ENCODE data around the gene F2.

F2 gene

GRCh38 chr11:46728659-46729040, 9.6 kb downstream of the F2 start:
- Histone ChIP-seq H3K4ac (ENCODE audit: low read length) (no peak overlapping the region), H3K79me1 (ENCODE audit: low read depth, low read length) (no peaks in the 10 kb centered on the region), H3K9me3 (replicated peaks in 1 of 2; ENCODE audit: control insufficient read depth in 2 of 2, insufficient read depth in 1 of 2, low read depth in 1 of 2, low read length in 2 of 2) (no peaks in the 10 kb centered on the region), H3K14ac (ENCODE audit: low read length) (no peak overlapping the region), H3K36me3 (replicated peaks in 1 of 2; ENCODE audit: control insufficient read depth in 2 of 2, insufficient read depth in 2 of 2, low read length in 2 of 2) (no peaks in the 10 kb centered on the region), H3K18ac (ENCODE audit: low read length) (no peak overlapping the region), H3K4me3 (ENCODE audit: low read length in 2 of 2) (no peak overlapping the region), H3K27me3 (ENCODE audit: control insufficient read depth in 3 of 3, insufficient read depth in 3 of 3, low read depth in 1 of 3, low read length in 3 of 3) (no peaks in the 10 kb centered on the region), H2BK5ac (ENCODE audit: low read length) (peak overlapping the region; percentile 24), H3K27ac (replicated peaks; ENCODE audit: low read length) (no peak overlapping the region), H3K4me1 (ENCODE audit: control insufficient read depth in 2 of 2, insufficient read depth in 1 of 2, low read depth in 1 of 2, low read length in 2 of 2) (peaks cover 2 to 4% of the 10 kb centered on the region in 2 donors), H2AK5ac (ENCODE audit: low read depth, low read length) (no peak overlapping the region), H2BK120ac (ENCODE audit: low read depth, low read length) (no peak overlapping the region), H4K91ac (ENCODE audit: low read depth, low read length, poor library complexity) (no peak overlapping the region), H3K9ac (ENCODE audit: low read depth, low read length, poor library complexity) (no peak overlapping the region), H2BK12ac (ENCODE audit: low read length) (no peak overlapping the region), H4K8ac (ENCODE audit: low read depth, low read length) (no peak overlapping the region), H2BK15ac (ENCODE audit: low read length) (no peak overlapping the region), H2AFZ (ENCODE audit: low read length) (peak overlapping the region; percentile 38), H3K23ac (ENCODE audit: low read depth, low read length, poor library complexity) (no peak overlapping the region), H3K4me2 (ENCODE audit: insufficient read depth, low read length, poor library complexity, severe bottlenecking) (no peak overlapping the region)
- DNase-seq (ENCODE audit: low spot score): no peak
- no CpG with 5 or more reads among the region's 9 CpGs for WGBS, 2 donors (ENCODE audit: extremely low coverage in 2 of 2, insufficient read length in 2 of 2, insufficient replicate concordance in 1 of 2)

DNA sequence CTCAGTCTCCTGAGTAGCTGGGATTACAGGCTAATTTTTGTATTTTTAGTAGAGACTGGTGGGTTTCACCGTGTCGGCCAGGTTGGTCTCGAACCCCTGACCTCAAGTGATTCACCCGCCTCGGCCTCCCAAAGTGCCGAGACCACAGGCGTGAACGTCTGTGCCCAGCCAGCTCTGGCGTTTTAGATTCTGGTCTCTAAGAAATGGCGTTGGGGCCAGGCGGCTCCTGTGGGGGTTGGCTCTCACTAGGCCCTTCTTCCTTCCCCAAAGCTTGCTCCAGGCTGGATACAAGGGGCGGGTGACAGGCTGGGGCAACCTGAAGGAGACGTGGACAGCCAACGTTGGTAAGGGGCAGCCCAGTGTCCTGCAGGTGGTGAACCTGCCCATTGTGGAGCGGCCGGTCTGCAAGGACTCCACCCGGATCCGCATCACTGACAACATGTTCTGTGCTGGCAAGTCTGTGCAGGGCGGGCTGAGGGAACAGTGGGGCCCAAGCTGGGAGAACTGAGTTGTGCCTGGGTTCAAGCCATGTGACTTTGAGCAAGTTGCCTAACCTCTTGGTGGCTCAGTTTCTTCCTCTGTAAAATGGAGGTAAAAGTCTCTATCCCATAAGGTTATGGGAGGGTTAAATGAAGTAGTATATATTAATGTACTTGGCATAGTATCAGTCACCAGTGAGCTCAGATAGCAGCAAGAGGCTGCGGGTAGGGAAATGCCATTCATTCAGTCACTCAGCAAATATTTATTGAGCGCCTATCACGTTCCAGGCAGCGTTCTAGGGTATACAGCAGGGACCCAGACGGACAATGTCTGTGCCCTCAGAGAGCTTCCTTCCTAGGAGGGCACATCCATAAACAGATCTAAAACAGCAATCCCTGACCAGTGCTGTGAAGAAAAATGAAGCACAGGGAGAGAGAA, 10.4 kb downstream of the F2 start:
- no peak overlapping the region for H3K14ac ChIP-seq (ENCODE audit: low read length)
- H3K4me2 ChIP-seq (ENCODE audit: insufficient read depth, low read length, poor library complexity, severe bottlenecking): no peak overlapping the region
- H3K4me3 ChIP-seq (ENCODE audit: low read length in 2 of 2): no peak overlapping the region
- no peak overlapping the region for H3K27ac ChIP-seq (replicated peaks; ENCODE audit: low read length)
- no CpG with 5 or more reads among the region's 24 CpGs for WGBS, 2 donors (ENCODE audit: extremely low coverage in 2 of 2, insufficient read length in 2 of 2, insufficient replicate concordance in 1 of 2)
- H2BK12ac ChIP-seq (ENCODE audit: low read length): no peak overlapping the region
- H3K79me1 ChIP-seq (ENCODE audit: low read depth, low read length): no peaks in the 10 kb centered on the region
- H3K27me3 ChIP-seq (ENCODE audit: control insufficient read depth in 3 of 3, insufficient read depth in 3 of 3, low read depth in 1 of 3, low read length in 3 of 3): no peaks in the 10 kb centered on the region
- no peak overlapping the region for H2BK5ac ChIP-seq (ENCODE audit: low read length)
- peak overlapping the region; percentile 67 for H3K23ac ChIP-seq (ENCODE audit: low read depth, low read length, poor library complexity)
- H3K4ac ChIP-seq (ENCODE audit: low read length): no peak overlapping the region
- no peak for DNase-seq (ENCODE audit: low spot score)
- no peak overlapping the region for H2BK15ac ChIP-seq (ENCODE audit: low read length)
- no peaks in the 10 kb centered on the region for H3K36me3 ChIP-seq (replicated peaks in 1 of 2; ENCODE audit: control insufficient read depth in 2 of 2, insufficient read depth in 2 of 2, low read length in 2 of 2)
- H2AK5ac ChIP-seq (ENCODE audit: low read depth, low read length): peak overlapping the region; percentile 27
- H2AFZ ChIP-seq (ENCODE audit: low read length): peak overlapping the region; percentile 11
- no peak overlapping the region for H4K8ac ChIP-seq (ENCODE audit: low read depth, low read length)
- H4K91ac ChIP-seq (ENCODE audit: low read depth, low read length, poor library complexity): no peak overlapping the region
- peak overlapping the region; percentile 9 for H3K18ac ChIP-seq (ENCODE audit: low read length)
- no peaks in the 10 kb centered on the region for H3K9me3 ChIP-seq (replicated peaks in 1 of 2; ENCODE audit: control insufficient read depth in 2 of 2, insufficient read depth in 1 of 2, low read depth in 1 of 2, low read length in 2 of 2)
- H3K9ac ChIP-seq (ENCODE audit: low read depth, low read length, poor library complexity): no peak overlapping the region
- peak overlapping the region; percentile 64 for H2BK120ac ChIP-seq (ENCODE audit: low read depth, low read length)
- peaks cover under 1 to 1% of the 10 kb centered on the region in 2 donors for H3K4me1 ChIP-seq (ENCODE audit: control insufficient read depth in 2 of 2, insufficient read depth in 1 of 2, low read depth in 1 of 2, low read length in 2 of 2)

GRCh38 chr11:46731545-46731944, 12.5 kb downstream of the F2 start:
- Histone ChIP-seq H3K4me3 (ENCODE audit: low read length in 2 of 2) (no peak overlapping the region), H4K8ac (ENCODE audit: low read depth, low read length) (no peak overlapping the region), H3K4me1 (ENCODE audit: control insufficient read depth in 2 of 2, insufficient read depth in 1 of 2, low read depth in 1 of 2, low read length in 2 of 2) (no peaks in the 10 kb centered on the region), H3K14ac (ENCODE audit: low read length) (no peak overlapping the region), H3K79me1 (ENCODE audit: low read depth, low read length) (no peaks in the 10 kb centered on the region), H2BK120ac (ENCODE audit: low read depth, low read length) (no peak overlapping the region), H3K23ac (ENCODE audit: low read depth, low read length, poor library complexity) (no peak overlapping the region), H3K27me3 (ENCODE audit: control insufficient read depth in 3 of 3, insufficient read depth in 3 of 3, low read depth in 1 of 3, low read length in 3 of 3) (no peaks in the 10 kb centered on the region), H3K4me2 (ENCODE audit: insufficient read depth, low read length, poor library complexity, severe bottlenecking) (no peak overlapping the region), H3K18ac (ENCODE audit: low read length) (no peak overlapping the region), H3K4ac (ENCODE audit: low read length) (no peak overlapping the region), H2AFZ (ENCODE audit: low read length) (no peak overlapping the region), H3K9me3 (replicated peaks in 1 of 2; ENCODE audit: control insufficient read depth in 2 of 2, insufficient read depth in 1 of 2, low read depth in 1 of 2, low read length in 2 of 2) (no peaks in the 10 kb centered on the region), H2BK5ac (ENCODE audit: low read length) (no peak overlapping the region), H3K9ac (ENCODE audit: low read depth, low read length, poor library complexity) (no peak overlapping the region), H3K36me3 (replicated peaks in 1 of 2; ENCODE audit: control insufficient read depth in 2 of 2, insufficient read depth in 2 of 2, low read length in 2 of 2) (no peaks in the 10 kb centered on the region), H4K91ac (ENCODE audit: low read depth, low read length, poor library complexity) (no peak overlapping the region), H3K27ac (replicated peaks; ENCODE audit: low read length) (no peak overlapping the region), H2BK15ac (ENCODE audit: low read length) (no peak overlapping the region), H2BK12ac (ENCODE audit: low read length) (no peak overlapping the region), H2AK5ac (ENCODE audit: low read depth, low read length) (no peak overlapping the region)
- WGBS, 2 donors (ENCODE audit: extremely low coverage in 2 of 2, insufficient read length in 2 of 2, insufficient replicate concordance in 1 of 2): no CpG with 5 or more reads among the region's 4 CpGs
- no peak for DNase-seq (ENCODE audit: low spot score)

DNA sequence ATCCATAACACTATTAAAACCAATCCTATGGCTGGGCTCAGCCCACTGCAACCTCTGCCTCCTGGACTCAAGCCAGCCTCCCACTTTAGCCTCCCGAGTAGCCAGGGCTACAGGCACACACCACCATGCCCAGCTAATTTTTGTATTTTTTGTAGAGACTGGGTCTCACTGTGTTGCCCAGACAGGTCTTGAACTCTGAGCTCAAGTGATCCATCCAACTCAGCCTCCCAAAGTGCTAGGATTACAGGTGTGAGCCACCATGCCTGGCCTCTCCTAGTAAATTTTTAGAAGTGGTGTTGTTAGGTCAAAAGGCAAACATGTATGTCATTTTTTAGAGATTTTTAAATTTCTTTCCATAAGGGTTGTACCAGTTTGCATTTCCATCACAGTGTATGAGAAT, 14.2 kb downstream of the F2 start:
- no peak overlapping the region for H3K23ac ChIP-seq (ENCODE audit: low read depth, low read length, poor library complexity)
- no peak overlapping the region for H2BK5ac ChIP-seq (ENCODE audit: low read length)
- no peak overlapping the region for H3K9ac ChIP-seq (ENCODE audit: low read depth, low read length, poor library complexity)
- H3K18ac ChIP-seq (ENCODE audit: low read length): no peak overlapping the region
- H3K36me3 ChIP-seq (replicated peaks in 1 of 2; ENCODE audit: control insufficient read depth in 2 of 2, insufficient read depth in 2 of 2, low read length in 2 of 2): no peaks in the 10 kb centered on the region
- H2AK5ac ChIP-seq (ENCODE audit: low read depth, low read length): no peak overlapping the region
- no peaks in the 10 kb centered on the region for H3K4me1 ChIP-seq (ENCODE audit: control insufficient read depth in 2 of 2, insufficient read depth in 1 of 2, low read depth in 1 of 2, low read length in 2 of 2)
- H2AFZ ChIP-seq (ENCODE audit: low read length): no peak overlapping the region
- H3K4me2 ChIP-seq (ENCODE audit: insufficient read depth, low read length, poor library complexity, severe bottlenecking): no peak overlapping the region
- no peak overlapping the region for H3K27ac ChIP-seq (replicated peaks; ENCODE audit: low read length)
- no peak overlapping the region for H3K4ac ChIP-seq (ENCODE audit: low read length)
- no CpG with 5 or more reads among the region's 1 CpG for WGBS, 2 donors (ENCODE audit: extremely low coverage in 2 of 2, insufficient read length in 2 of 2, insufficient replicate concordance in 1 of 2)
- no peak overlapping the region for H2BK15ac ChIP-seq (ENCODE audit: low read length)
- H2BK12ac ChIP-seq (ENCODE audit: low read length): no peak overlapping the region
- H3K79me1 ChIP-seq (ENCODE audit: low read depth, low read length): no peaks in the 10 kb centered on the region
- no peak overlapping the region for H3K14ac ChIP-seq (ENCODE audit: low read length)
- H3K27me3 ChIP-seq (ENCODE audit: control insufficient read depth in 3 of 3, insufficient read depth in 3 of 3, low read depth in 1 of 3, low read length in 3 of 3): no peaks in the 10 kb centered on the region
- no peak for DNase-seq (ENCODE audit: low spot score)
- no peak overlapping the region for H4K91ac ChIP-seq (ENCODE audit: low read depth, low read length, poor library complexity)
- no peak overlapping the region for H2BK120ac ChIP-seq (ENCODE audit: low read depth, low read length)
- H3K9me3 ChIP-seq (replicated peaks in 1 of 2; ENCODE audit: control insufficient read depth in 2 of 2, insufficient read depth in 1 of 2, low read depth in 1 of 2, low read length in 2 of 2): no peaks in the 10 kb centered on the region
- H3K4me3 ChIP-seq (ENCODE audit: low read length in 2 of 2): no peak overlapping the region
- H4K8ac ChIP-seq (ENCODE audit: low read depth, low read length): no peak overlapping the region

All from neuronal stem cell (in vitro differentiated cells).